Measurements from ENCODE around the gene DOCK2.

DNA sequence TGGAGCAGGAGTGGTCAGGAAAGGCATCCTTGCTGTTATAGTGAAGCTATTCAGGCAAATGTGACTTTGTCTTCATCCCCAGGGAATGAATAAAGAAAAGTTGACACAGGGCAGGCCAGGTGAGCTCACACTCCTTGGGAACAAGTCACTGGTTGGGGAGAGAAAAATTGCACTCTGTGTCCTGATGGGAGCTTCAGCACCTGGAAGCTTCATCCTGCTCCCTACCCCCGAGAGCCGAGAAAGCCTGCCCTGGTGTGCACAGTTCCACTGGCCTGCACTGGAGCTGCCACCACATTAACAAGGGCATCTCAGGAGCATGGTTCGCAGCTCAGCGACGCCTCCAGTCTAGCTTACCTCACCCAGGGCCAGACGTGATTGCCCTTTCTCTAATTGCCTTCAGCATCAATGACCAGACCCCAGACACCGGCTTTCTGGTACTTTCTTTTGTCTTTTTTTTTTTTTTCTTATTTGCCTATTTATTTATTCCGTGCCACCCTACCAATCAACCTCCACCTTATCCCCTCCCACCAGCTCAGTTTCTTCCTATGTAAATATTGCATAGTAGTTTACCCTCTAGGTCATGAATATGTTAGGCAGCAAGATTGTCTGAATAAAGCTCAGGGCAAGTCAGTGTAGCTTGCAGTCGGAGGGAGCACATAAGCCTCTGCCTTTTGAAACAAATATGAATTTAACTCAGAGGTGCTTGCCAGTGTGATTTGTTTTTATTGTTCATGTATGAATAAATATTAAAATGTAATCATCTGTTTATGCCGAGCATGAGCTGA lies 87.4 kb downstream of the DOCK2 start:
- TF ChIP-seq, protein P1, sequence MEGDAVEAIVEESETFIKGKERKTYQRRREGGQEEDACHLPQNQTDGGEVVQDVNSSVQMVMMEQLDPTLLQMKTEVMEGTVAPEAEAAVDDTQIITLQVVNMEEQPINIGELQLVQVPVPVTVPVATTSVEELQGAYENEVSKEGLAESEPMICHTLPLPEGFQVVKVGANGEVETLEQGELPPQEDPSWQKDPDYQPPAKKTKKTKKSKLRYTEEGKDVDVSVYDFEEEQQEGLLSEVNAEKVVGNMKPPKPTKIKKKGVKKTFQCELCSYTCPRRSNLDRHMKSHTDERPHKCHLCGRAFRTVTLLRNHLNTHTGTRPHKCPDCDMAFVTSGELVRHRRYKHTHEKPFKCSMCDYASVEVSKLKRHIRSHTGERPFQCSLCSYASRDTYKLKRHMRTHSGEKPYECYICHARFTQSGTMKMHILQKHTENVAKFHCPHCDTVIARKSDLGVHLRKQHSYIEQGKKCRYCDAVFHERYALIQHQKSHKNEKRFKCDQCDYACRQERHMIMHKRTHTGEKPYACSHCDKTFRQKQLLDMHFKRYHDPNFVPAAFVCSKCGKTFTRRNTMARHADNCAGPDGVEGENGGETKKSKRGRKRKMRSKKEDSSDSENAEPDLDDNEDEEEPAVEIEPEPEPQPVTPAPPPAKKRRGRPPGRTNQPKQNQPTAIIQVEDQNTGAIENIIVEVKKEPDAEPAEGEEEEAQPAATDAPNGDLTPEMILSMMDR (IDR thresholded peaks at IDR 0.05), result no peak
- TF ChIP-seq POLR2A (IDR thresholded peaks at IDR 0.05), result no peak

Data from adrenal gland (tissue), 5 donors.